ENCODE measurements around the gene RAB15.

Gene RAB15

GRCh38 chr14:64971943-64972791, at the start of gene RAB15:
Gene RAB15, minus strand, starts transcription at chr14:64972336. Its CDS starts 260 bp downstream, at chr14:64972076.
- peak in 1 of 2 donors; percentile 38 for DNase-seq (ENCODE audit: low read depth in 2 of 2)

GRCh38 chr14:65019944-65020566, 47.9 kb upstream of the RAB15 start:
- DNase-seq (ENCODE audit: low read depth in 2 of 2) = no peak

- no peak for DNase-seq (ENCODE audit: low read depth in 2 of 2)
These were observed 44.3 kb upstream of the RAB15 start for GRCh38 chr14:65016471-65016870.

- DNase-seq (ENCODE audit: low read depth in 2 of 2) = no peak
These were observed 43.3 kb upstream of the RAB15 start for GRCh38 chr14:65015391-65015790.

- DNase-seq (ENCODE audit: low read depth in 2 of 2) = no peak
These were observed 40.2 kb upstream of the RAB15 start for GRCh38 chr14:65012353-65012752.

GRCh38 chr14:65011538-65011937, 39.4 kb upstream of the RAB15 start:
- DNase-seq (ENCODE audit: low read depth in 2 of 2) = no peak

- DNase-seq (ENCODE audit: low read depth in 2 of 2) = no peak
These were observed 38.2 kb upstream of the RAB15 start for GRCh38 chr14:65010211-65010931.

- no peak for DNase-seq (ENCODE audit: low read depth in 2 of 2)
These were observed 35.1 kb upstream of the RAB15 start for GRCh38 chr14:65007202-65007601.

GRCh38 chr14:65006261-65006721, 34.2 kb upstream of the RAB15 start:
- no peak for DNase-seq (ENCODE audit: low read depth in 2 of 2)

- DNase-seq (ENCODE audit: low read depth in 2 of 2) = no peak
These were observed 31.3 kb upstream of the RAB15 start for GRCh38 chr14:65003394-65003793.

GRCh38 chr14:65002586-65003210, 30.6 kb upstream of the RAB15 start:
- DNase-seq (ENCODE audit: low read depth in 2 of 2) = no peak

- no peak for DNase-seq (ENCODE audit: low read depth in 2 of 2)
These were observed 29.6 kb upstream of the RAB15 start for GRCh38 chr14:65001723-65002122.

- DNase-seq (ENCODE audit: low read depth in 2 of 2) = no peak
These were observed 28.9 kb upstream of the RAB15 start for GRCh38 chr14:65000898-65001591.

GRCh38 chr14:64998455-64998931, 26.4 kb upstream of the RAB15 start:
- DNase-seq (ENCODE audit: low read depth in 2 of 2) = no peak

GRCh38 chr14:64997108-64997794, 25.1 kb upstream of the RAB15 start:
- DNase-seq (ENCODE audit: low read depth in 2 of 2) = no peak

- DNase-seq (ENCODE audit: low read depth in 2 of 2) = no peak
These were observed 23.2 kb upstream of the RAB15 start for GRCh38 chr14:64995291-64995690.

- no peak for DNase-seq (ENCODE audit: low read depth in 2 of 2)
These were observed 22.4 kb upstream of the RAB15 start for GRCh38 chr14:64994540-64994939.

- no peak for DNase-seq (ENCODE audit: low read depth in 2 of 2)
These were observed 21.3 kb upstream of the RAB15 start for GRCh38 chr14:64993266-64993930.

- no peak for DNase-seq (ENCODE audit: low read depth in 2 of 2)
These were observed 20.3 kb upstream of the RAB15 start for GRCh38 chr14:64992328-64992885.

GRCh38 chr14:64990939-64991338, 18.8 kb upstream of the RAB15 start:
- DNase-seq (ENCODE audit: low read depth in 2 of 2) = no peak
